Rectal smooth muscle tissue (tissue), 1 donor: ENCODE data around the gene KRTAP23-1.

Experiments used
- H3K27ac ChIP-seq: one replicate; pipeline ENCODE4 v1.7.0; 2013; ENCODE audit warnings: low read depth, low read length, inconsistent platforms
- H3K27me3 ChIP-seq: one replicate; pipeline ENCODE4 v1.7.0; 2013; ENCODE audit warnings: low read length; ENCODE audit not compliant: control insufficient read depth, insufficient read depth
- H3K36me3 ChIP-seq: one replicate; pipeline ENCODE4 v1.7.0; 2013; ENCODE audit warnings: low read length; ENCODE audit not compliant: control insufficient read depth, insufficient read depth
- H3K4me1 ChIP-seq: one replicate; pipeline ENCODE4 v1.7.0; 2013; ENCODE audit warnings: low read length; ENCODE audit not compliant: control insufficient read depth, insufficient read depth
- H3K4me3 ChIP-seq: one replicate; pipeline ENCODE4 v1.7.0; 2013; ENCODE audit warnings: low read length
- H3K9ac ChIP-seq: one replicate; pipeline ENCODE4 v1.7.0; 2013; ENCODE audit warnings: low read length

KRTAP23-1 gene

DNA sequence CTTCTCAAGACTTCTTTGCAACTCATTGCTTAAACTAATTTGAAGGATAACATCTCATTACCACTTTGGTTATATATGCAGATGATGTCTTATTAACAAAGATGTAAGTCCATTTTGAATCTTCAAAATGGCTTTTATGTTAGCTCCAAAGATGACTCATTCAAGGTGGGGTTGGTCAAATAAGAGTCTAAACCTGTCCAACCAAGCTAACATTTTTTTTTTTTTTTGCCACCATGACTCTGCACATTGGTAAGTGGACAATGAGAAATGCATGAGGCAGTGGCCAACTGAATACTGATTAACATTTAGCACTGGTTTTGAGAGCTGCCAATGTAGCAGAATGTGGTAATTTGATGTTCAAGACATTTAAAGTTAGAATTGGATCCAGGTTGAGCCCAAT, 10.6 kb downstream of the KRTAP23-1 start:
- no peaks in the 10 kb centered on the region for H3K4me1 ChIP-seq
- no peak overlapping the region for H3K27ac ChIP-seq
- no peak overlapping the region for H3K9ac ChIP-seq
- H3K4me3 ChIP-seq, result no peak overlapping the region
- H3K27me3 ChIP-seq, result no peaks in the 10 kb centered on the region
- no peaks in the 10 kb centered on the region for H3K36me3 ChIP-seq

DNA sequence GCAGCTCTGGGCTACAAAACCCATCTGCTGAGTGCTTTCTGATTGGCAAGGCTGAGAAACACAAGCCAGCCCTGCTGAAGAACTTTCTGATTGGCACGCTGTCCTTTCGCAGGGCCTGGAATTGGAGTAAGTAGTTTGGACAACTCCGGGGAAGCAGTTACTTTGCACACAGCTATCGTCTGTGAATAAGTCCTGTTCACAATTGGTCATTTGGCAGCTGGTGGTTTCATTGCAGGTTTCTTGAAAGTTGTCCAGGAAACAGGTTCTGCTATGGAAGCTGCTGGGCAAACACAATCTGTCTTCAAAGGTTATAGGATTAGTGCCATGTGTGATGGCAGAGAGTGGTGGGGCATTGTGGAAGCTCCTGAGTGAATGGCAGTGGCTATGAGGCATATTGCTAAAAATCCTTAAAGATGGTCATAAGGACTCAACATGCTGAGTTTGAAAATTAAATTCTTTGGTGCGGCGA, 11.1 kb downstream of the KRTAP23-1 start, which contains the start of gene KRTAP27-1:
Gene KRTAP27-1 (minus strand): TSS at position 419 of the 469 bp plus-strand sequence. CDS start 26 bp downstream, at position 393.
- no peaks in the 10 kb centered on the region for H3K27me3 ChIP-seq
- no peaks in the 10 kb centered on the region for H3K4me1 ChIP-seq
- no peak within 1 kb of the TSS for H3K9ac ChIP-seq
- H3K4me3 ChIP-seq, result no peak within 1 kb of the TSS
- H3K27ac ChIP-seq, result no peak within 1 kb of the TSS
- no peaks in the 10 kb centered on the region for H3K36me3 ChIP-seq

DNA sequence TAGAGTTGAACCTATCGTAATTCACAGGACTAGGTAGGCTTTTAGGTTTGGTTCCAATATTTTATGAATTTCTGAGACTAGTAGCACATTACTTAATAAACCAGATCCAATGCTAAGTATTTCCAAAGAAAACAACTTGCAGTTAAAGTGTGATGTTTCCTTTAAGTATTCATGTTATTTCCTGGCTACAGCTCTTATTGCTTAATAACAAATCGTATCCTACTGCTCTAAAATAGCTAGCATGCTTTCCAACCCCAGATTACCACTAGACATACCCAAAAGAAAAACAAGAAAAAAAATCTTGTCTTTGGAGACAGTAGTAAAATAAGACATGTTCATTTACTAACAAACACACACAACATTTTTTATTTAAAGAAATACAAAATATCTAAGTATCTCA, 11.8 kb downstream of the KRTAP23-1 start:
- H3K27ac ChIP-seq, result no peak overlapping the region
- no peaks in the 10 kb centered on the region for H3K36me3 ChIP-seq
- no peak overlapping the region for H3K9ac ChIP-seq
- H3K4me3 ChIP-seq, result no peak overlapping the region
- no peaks in the 10 kb centered on the region for H3K4me1 ChIP-seq
- no peaks in the 10 kb centered on the region for H3K27me3 ChIP-seq

DNA sequence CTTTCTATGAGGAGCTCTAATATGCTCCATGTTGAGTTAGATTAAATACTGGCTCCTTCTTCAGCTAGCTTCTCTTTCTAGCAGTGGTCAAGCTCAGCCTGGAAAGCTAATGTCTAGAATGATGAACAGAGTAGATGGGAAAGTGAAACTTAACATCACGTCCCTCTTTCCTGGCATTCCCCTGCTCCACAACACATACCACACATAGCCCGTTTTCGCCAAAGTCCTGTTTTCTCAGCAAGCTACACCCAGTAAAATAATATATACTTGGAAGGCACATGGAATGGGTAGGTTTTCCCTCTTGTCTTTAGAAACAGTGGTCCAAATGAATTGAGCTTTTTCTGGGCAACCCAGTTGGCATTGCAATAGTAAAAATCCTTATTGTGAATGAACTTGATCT, 14.7 kb downstream of the KRTAP23-1 start:
- Histone ChIP-seq H3K36me3 (no peaks in the 10 kb centered on the region), H3K27me3 (no peaks in the 10 kb centered on the region), H3K4me1 (no peaks in the 10 kb centered on the region), H3K4me3 (no peak overlapping the region), H3K9ac (no peak overlapping the region), H3K27ac (no peak overlapping the region)

DNA sequence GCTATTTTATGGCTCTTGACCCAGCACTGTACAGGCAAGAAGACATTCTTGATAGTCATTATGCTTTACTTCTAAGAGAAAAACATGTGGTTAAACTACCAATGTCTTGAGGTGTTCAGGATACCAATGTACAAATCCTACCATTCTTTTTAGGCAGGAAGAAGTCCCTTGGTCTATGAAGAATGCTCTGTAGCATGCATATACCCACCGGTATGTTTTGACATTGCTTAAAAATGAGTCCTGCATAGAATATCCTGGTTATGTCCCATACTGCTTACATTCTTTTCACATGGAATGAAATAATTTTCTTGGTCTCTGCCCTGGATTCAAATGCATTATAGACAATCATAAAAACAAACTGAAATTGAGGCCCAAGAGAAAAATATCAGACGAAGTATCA, 15.7 kb downstream of the KRTAP23-1 start:
- no peaks in the 10 kb centered on the region for H3K4me1 ChIP-seq
- no peak overlapping the region for H3K27ac ChIP-seq
- H3K4me3 ChIP-seq, result no peak overlapping the region
- no peaks in the 10 kb centered on the region for H3K27me3 ChIP-seq
- no peak overlapping the region for H3K9ac ChIP-seq
- H3K36me3 ChIP-seq, result no peaks in the 10 kb centered on the region

DNA sequence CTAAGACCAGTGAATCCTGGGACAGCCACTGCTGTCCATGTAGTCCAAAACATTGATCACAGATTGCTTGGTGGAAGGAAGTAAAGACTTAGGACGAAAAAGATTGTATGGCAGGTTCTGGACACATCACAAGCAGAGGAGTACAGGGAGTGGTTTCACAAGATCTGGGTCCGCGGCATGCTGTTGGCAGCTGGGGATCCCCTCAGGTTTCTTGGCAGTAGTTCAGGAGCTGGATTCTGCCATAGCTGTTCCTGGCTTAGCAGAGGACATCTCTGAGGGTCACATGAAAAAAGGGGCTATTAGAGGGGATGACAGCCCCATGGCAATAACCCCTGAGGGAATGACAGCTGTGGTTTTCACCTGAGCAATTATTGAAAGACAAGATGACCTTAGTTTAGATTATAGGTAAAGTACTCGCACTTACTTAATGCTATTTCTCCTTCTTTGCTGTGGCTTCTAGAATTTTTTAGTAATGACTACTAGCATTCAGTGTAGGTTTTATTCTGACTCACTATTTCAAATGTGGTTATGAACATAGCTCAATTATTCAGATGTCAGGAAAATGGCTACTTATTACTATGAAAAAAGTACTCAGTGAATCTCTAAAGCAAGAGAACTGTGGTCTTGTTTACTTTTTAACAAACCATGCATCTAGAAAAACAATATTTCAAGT, 19.1 kb downstream of the KRTAP23-1 start:
- no peaks in the 10 kb centered on the region for H3K27me3 ChIP-seq
- no peak overlapping the region for H3K9ac ChIP-seq
- no peak overlapping the region for H3K27ac ChIP-seq
- H3K4me1 ChIP-seq, result no peaks in the 10 kb centered on the region
- no peaks in the 10 kb centered on the region for H3K36me3 ChIP-seq
- H3K4me3 ChIP-seq, result no peak overlapping the region

DNA sequence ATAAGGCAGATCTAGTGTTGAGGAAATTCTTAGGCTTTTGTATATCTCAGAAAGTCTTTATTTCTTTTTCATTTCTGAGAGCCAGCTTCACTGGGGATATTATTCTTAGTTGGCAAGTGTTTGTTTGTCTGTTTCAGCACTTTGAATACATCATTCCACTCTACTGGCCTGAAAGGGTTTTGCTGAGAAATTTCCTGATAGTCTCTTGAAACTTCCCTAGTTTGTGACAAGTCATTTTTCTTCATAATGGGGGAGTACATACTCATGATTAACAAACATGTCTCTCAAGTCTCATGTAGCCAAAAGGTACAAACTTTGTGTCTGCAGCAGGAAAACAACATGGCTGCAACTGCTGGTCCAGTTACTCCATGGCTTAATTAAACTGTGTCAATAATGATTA, 22.0 kb downstream of the KRTAP23-1 start:
- H3K27ac ChIP-seq, result no peak overlapping the region
- no peak overlapping the region for H3K9ac ChIP-seq
- H3K36me3 ChIP-seq, result no peaks in the 10 kb centered on the region
- H3K4me1 ChIP-seq, result no peaks in the 10 kb centered on the region
- no peak overlapping the region for H3K4me3 ChIP-seq
- H3K27me3 ChIP-seq, result no peaks in the 10 kb centered on the region

DNA sequence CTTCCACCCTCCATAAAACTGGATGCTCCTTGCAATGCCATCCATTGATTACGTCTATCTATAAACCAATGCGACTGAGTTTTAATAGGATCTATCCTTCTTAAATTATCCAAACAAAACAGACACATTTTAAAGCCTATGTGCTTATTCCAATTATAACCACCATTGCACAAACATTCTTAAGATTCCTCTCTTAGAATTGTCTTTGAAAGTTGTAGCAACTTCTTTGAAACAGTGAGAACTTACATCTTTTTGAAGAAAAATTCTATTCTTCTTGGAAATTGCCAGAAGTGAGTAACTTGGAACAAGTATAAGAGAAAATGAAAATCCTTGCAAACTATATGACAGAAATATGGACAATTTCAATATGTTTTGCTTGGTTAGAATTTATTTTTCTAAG, 28.2 kb downstream of the KRTAP23-1 start, which contains the start of gene KRTAP26-1:
Gene KRTAP26-1 (minus strand): TSS at position 101 of the 400 bp plus-strand sequence. CDS start 280 bp downstream, outside the sequence.
- Histone ChIP-seq H3K4me3 (no peak within 1 kb of the TSS), H3K4me1 (no peaks in the 10 kb centered on the region), H3K27ac (no peak within 1 kb of the TSS), H3K27me3 (no peaks in the 10 kb centered on the region), H3K36me3 (no peaks in the 10 kb centered on the region), H3K9ac (no peak within 1 kb of the TSS)

DNA sequence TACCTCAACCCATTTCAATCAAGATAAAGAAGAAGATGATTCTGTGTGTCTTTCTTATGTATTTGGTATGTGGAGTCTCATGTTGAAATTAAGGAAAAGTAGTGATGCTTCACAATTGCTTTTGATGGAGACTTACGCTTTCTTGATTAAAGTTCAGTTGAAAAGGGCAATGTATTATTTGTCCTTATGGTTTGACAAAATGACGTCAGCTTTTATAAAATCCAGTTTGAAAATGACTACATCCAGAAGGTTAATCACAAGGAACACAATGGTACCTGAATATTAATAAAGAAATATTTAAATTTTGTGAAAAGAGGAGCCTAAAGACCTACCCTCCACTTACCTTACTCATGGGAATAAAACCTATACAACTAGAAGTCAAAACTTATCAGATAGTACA, 32.7 kb downstream of the KRTAP23-1 start:
- Histone ChIP-seq H3K27ac (no peak overlapping the region), H3K4me3 (no peak overlapping the region), H3K36me3 (no peaks in the 10 kb centered on the region), H3K9ac (no peak overlapping the region), H3K27me3 (no peaks in the 10 kb centered on the region), H3K4me1 (no peaks in the 10 kb centered on the region)

DNA sequence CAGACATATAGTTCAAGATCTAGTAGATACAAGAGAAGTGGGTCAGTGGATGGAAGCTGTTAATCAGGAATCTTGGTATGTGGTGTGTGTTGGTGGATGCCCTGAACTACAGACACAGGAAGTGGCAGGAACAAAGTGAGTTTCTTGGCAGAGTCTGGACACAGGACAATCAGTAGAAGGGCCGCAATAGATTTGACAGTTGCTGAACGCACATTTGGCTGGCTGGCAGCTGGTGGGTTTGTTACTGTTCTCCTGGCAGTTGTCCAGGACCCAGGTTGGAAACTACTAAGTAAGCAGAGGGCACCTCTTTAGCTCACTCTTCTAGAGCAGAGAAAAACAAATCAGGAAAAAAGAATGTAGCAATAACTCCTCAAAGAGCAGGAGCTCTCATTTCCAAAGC, 41.5 kb downstream of the KRTAP23-1 start:
- H3K27me3 ChIP-seq, result no peaks in the 10 kb centered on the region
- no peaks in the 10 kb centered on the region for H3K36me3 ChIP-seq
- no peak overlapping the region for H3K9ac ChIP-seq
- no peak overlapping the region for H3K4me3 ChIP-seq
- H3K27ac ChIP-seq, result no peak overlapping the region
- H3K4me1 ChIP-seq, result no peaks in the 10 kb centered on the region

DNA sequence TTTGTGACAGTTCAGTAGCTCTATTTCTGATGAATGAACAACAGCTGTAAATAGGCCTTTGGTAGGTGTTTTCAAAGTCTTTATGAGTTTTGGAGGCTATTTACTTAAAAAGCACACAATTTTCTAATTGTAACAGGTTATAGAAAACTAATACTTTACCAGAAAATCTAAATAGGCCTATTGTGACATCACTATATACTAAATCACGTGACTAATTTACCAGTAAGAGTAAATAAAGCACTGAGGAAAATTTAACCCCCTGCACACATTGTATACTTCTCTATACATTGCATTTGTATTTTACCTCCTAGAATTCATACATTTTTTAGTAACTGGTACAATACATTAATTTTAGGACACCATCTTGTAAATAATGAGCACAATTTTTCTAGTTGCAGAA, 43.3 kb downstream of the KRTAP23-1 start:
- H3K36me3 ChIP-seq, result no peaks in the 10 kb centered on the region
- no peaks in the 10 kb centered on the region for H3K4me1 ChIP-seq
- no peak overlapping the region for H3K27ac ChIP-seq
- no peak overlapping the region for H3K9ac ChIP-seq
- no peaks in the 10 kb centered on the region for H3K27me3 ChIP-seq
- no peak overlapping the region for H3K4me3 ChIP-seq
